IPS-11a (cell line): ENCODE results near the gene DVL1.
A peak's percentile ranks its signal among the peaks of the same experiment; 100 is the strongest.

Source experiments
- H3K4me3 ChIP-seq: one replicate; pipeline ENCODE4 v1.5.1; 2013; ENCODE audit warnings: low read depth, low read length, control low read depth

The DVL1 gene

DNA sequence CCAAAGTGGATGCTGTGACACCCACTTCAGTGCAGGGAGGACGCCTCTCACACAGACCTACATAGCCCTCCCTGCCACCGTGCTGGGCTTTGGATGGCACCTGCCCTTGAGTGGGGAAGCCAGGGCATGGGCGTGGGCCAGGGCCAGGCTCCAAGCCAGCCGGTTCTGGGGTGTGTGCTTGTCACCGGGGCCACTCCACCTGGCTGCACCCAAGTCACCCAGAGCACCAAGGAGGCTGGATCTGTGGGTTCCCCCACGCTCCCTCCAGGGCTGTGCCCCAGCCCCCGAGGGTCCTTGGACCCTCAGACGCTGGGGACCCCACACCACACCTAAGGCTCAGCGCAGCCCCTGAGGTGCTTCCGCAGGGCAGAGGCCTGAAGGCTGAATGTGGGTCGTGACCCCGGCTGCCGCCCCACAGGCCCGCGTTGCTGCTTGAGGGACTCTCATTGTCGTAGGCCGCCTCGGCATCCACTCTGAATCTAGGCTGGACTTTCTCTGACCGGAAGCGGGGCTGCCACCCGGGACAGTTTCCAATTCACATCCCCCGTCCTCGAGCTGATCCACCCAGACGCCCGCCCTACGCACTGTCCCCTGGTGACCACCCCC is 7.7 kb upstream of the DVL1 start:
- no peak overlapping the region for H3K4me3 ChIP-seq

DNA sequence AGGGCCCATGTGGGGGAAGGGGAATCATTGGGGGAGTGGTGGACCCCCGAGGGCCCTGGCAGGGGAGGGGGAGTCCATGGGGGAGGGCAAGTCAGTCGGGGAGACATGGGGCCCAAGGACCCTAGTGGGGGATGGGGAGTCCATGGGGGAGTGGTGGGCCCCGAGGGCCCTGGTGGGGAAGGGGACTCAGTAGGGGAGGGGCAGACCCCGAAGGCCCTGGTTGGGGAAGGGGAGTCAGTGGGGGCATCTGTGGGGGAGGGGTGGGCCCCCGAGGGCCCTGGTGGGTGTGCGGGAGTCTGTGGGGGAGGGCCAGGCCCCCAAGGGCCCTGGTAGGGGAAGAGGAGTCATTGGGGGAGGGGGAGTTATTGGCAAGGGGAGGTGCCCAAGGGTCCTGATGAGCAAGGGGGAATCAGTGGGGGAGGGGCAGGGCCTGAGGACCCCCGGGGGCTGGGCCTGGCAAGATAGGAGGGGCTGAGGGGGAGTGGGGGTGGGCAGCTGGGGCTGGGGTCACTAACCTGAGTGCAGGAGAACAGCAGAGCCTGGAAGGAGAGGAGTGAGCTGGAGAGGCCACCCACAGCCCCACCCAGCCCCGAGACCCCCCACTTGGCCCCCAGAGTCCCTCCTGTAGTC is 7.1 kb upstream of the DVL1 start:
- H3K4me3 ChIP-seq, result no peak overlapping the region

DNA sequence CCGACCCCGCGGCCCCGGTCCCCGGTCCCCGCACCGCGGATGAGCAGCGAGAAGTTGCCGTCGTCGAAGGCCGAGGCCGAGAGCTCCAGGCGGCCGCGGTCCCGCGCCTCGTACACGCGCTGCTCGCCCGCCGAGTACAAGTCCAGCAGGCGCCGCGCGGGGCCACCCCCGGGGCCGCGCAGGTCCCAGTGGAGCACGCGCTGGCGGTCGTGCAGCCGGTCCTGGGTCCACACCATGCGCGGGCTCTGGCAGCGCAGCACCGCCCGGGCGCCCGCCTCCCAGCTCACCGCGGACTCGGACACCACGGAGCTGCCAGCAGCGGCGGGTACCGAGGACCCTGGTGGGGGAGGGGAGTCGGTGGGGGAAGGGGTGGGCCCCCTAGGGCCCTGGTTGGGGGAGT is 6.2 kb upstream of the DVL1 start:
- H3K4me3 ChIP-seq, result no peak overlapping the region

GRCh38 chr1:1354271-1355247 is 5.3 kb upstream of the DVL1 start:
- H3K4me3 ChIP-seq, result no peak overlapping the region

- H3K4me3 ChIP-seq, result no peak overlapping the region
Measured at GRCh38 chr1:1353389-1354151, 4.4 kb upstream of the DVL1 start.

GRCh38 chr1:1352786-1353388 is 3.7 kb upstream of the DVL1 start:
- H3K4me3 ChIP-seq, result no peak overlapping the region

- no peak overlapping the region for H3K4me3 ChIP-seq
Measured at GRCh38 chr1:1351511-1352427, 2.6 kb upstream of the DVL1 start.

DNA sequence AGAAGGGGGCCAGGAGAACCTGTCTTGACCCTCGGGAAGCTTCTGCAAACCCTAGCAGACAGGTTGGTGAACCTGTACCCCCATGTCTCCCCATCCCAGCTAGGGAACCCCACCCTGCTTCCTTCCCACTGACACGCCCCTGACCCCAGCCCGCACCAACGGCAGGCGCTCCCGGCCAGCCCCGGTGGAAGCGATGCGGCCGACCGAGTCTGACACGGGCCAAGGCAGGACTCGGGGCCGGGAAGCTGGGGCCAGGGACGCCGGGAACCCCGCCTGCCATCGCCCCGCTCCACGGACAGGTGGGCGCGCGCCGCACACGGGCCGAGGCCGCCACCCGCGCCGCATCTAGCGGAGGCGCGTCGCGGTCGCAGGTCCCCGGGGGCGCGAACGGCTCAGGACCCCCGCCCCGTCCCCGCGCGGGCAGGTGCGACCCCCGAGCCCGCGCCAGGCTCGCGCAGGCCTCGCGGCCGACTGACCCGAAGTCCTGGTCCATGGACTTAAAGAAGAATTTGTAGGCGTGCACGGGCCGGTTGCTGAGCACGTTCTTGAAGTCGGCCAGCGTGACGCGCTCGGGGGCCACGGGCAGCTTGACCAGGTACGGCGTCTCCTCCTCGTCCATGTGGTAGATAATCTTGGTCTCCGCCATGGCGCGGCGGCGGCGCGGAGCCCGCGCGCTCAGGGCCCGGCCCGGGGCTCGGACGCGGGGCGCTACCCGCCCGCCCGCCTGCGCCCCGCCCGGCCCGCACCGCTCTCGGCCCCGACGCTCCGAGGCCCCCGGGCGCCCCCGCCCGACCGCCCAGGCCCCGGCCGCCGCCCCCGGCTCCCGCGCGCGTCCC is 580 bp downstream of the DVL1 start:
- H3K4me3 ChIP-seq, result peak overlapping the region; percentile 77

DNA sequence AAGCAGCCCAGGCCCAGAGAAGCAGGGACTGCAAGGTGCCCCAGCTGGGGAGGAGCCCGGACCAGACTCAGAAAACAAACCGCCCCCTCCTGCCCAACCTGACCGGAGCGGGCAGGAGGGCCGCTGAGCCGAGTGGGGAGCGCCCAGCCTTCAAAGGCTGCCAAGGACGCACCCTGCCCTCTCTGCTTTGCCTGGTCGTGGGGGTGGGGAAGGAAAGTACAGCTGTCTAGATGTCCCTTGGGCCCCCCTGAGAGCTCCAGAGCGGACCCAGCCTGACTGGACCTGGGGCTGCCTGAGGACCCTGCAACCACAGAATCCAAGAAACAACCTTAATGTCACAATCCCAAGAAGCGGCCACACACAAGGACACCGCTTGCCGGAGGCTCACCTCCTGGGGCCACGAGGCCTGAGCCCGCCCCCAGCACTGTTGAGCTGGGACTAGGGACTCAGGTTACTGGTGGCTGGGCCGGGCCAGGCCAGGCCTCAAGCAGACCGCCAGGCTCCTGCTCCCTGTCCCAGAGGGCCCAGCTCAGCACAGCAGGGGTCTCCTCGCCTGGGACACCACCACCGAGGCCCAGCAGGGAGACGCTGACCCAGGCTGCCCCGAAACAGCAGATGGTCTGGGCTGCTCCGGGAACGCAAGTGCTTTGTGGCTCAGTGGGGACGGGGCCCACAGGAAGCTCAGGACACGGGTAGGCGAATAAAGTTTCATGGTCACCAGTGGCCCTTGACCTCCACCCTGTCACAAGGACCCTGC is 1.4 kb downstream of the DVL1 start:
- H3K4me3 ChIP-seq, result peak overlapping the region; percentile 77

DNA sequence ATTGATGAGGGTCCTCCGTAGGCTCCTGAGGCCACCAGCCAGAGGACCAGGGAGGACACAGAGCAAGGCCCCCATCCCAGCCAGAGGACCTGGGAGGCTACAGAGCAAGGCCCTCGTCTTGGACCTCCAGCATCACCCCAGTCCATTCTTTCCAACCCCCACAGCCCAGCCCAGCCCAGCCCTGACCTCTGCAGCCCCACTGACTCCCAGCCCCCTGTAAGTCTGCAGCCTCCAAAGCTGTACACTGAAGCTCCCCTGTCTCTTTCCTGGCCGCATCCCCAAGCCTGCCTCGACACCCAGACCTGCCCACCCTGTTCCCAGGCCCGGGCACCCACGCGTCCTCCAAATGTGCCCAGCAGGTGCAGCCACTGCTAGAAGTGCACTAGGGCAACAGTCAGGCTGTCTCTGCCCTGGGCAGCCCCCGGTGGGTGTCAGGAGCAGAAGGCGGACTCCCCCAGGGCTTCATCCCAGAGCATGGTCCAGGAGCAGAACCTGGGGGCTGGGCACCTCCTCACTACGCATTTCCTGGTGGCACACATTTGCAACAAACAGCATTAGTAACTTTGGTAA is 2.1 kb downstream of the DVL1 start:
- H3K4me3 ChIP-seq, result no peak overlapping the region

DNA sequence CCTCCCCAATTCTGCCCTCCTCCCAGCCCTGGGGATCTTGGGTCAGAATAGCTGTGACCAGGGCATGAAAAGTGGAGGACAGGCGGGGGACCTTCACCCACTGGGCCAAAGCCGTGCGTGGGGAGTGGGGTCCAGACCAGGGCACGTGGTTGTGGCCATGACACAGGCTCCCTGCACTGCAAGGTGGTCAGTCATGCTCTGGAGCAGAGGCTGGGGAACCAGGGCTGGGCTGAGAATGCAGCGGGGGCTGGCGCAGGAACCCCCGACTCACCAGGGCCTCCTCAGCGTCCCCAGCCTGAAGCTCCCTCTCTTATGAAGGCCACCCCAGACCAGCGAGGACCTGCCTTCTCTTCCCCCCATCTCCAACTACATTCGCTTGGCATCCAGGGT is 2.7 kb downstream of the DVL1 start:
- no peak overlapping the region for H3K4me3 ChIP-seq

- no peak overlapping the region for H3K4me3 ChIP-seq
Measured at GRCh38 chr1:1345860-1346500, 3.2 kb downstream of the DVL1 start.

DNA sequence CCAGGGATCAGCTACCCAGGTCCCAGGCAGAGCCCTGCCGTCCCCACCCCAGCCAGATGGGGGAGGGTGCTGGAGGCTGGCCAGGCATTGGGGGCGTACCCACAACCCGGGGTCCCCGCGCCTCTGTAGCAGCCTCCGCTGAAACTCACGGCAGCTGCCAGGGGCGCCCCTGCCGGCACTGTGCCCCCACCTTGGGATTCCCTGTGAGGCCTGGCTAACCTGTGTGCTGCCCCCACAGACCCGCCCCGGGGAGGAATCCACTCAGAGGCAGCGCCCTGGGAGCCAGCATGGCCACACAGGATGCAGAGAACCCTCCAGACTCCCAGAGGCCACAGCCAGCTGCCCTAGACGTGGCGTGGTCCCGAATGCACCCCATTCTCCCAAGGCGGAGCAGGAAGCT is 3.8 kb downstream of the DVL1 start:
- H3K4me3 ChIP-seq, result no peak overlapping the region

DNA sequence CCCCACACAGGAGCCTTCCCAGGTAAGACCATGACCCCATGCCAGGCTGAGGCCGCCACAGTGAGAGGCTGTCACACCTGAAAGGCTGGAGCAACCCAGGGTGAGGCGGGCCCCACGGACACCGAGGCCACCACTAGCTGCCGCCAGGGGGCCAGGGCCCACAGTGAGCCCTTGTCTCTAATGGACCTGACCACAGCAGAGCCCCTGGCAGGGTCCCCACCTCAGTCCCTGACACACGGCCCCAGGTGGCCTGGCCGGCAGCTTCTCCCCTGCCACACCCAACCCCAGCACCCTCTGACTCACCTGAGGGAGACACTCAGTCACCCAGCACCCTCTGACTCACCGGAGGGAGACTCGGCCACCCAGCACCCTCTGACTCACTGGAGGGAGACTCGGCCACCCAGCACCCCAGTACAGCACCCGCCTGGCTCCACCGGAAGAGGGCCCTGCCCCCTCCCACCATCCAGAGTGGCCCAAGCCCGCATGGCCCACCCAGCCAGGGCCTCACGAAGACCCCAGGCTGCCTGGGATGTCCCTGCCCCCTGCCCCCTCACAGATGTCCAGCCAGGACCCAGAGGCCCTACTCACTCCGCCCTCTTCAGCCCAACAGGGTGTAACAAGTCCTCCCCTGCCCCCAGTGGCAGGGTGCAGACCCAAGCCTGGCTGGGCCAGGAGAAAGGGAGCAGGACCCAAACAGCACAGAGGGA is 4.4 kb downstream of the DVL1 start:
- no peak overlapping the region for H3K4me3 ChIP-seq

- no peak overlapping the region for H3K4me3 ChIP-seq
Measured at GRCh38 chr1:1343811-1344421, 5.3 kb downstream of the DVL1 start.

DNA sequence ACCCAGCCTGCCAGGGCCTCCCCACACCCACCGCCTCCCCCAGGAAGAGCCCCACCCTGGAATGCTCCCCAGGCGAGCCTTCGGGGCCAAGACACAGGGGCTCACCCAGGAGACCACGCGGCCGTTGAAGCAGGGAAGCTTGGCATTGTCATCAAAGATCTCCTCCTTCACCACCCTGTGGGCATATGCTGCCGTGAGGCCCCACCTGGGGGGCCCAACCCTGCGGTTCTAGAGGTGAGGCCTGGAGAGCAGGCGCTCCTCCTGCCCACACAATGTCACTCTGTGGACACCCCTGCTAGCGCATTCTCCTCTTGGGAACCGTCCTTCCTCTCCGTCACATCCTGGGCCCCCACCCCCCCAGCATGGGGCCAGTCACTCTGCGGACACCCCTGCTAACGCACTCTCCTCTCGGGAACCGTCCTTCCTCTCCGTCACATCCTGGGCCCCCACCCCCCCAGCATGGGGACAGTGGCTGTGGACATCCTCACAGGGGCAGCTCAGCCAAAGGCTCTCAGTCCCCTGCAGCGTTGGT is 6.6 kb downstream of the DVL1 start:
- no peak overlapping the region for H3K4me3 ChIP-seq
